BE2C (cell line): ENCODE data around the gene CEP170.
A peak's percentile ranks its signal among the peaks of the same experiment; 100 is the strongest.

Source experiments
- DNase-seq: peaks from one replicate; pipeline ENCODE4 v3.0.0-alpha.2; 2020
- H3K27me3 ChIP-seq: fragments of 250-450 bp; sonication (Bioruptor Pico); 2 replicates; pipeline ENCODE4 v1.5.1; 2020; ENCODE audit warnings: mild to moderate bottlenecking
- H3K36me3 ChIP-seq: fragments of 250-450 bp; sonication (Bioruptor Pico); 2 replicates; pipeline ENCODE4 v1.5.1; 2020; ENCODE audit warnings: mild to moderate bottlenecking
- H3K4me1 ChIP-seq: fragments of 250-450 bp; sonication (Bioruptor Pico); 2 replicates; pipeline ENCODE4 v1.5.1; 2020
- H3K4me3 ChIP-seq: 2 replicates; pipeline ENCODE4 v1.5.1; 2011; ENCODE audit warnings: low read depth, low read length
- H3K9me3 ChIP-seq: fragments of 250-450 bp; sonication (Bioruptor Pico); 2 replicates; pipeline ENCODE4 v1.5.1; 2020
- TF ChIP-seq, protein P1 (sequence below): IDR thresholded peaks from 2 replicates; pipeline ENCODE4 v1.5.1; 2012; ENCODE audit warnings: mild to moderate bottlenecking, low read depth, low read length

CEP170 gene

GRCh38 chr1:243258731-243259130 is 3.6 kb upstream of the CEP170 start:
- TF ChIP-seq, protein P1, sequence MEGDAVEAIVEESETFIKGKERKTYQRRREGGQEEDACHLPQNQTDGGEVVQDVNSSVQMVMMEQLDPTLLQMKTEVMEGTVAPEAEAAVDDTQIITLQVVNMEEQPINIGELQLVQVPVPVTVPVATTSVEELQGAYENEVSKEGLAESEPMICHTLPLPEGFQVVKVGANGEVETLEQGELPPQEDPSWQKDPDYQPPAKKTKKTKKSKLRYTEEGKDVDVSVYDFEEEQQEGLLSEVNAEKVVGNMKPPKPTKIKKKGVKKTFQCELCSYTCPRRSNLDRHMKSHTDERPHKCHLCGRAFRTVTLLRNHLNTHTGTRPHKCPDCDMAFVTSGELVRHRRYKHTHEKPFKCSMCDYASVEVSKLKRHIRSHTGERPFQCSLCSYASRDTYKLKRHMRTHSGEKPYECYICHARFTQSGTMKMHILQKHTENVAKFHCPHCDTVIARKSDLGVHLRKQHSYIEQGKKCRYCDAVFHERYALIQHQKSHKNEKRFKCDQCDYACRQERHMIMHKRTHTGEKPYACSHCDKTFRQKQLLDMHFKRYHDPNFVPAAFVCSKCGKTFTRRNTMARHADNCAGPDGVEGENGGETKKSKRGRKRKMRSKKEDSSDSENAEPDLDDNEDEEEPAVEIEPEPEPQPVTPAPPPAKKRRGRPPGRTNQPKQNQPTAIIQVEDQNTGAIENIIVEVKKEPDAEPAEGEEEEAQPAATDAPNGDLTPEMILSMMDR, result no peak

DNA sequence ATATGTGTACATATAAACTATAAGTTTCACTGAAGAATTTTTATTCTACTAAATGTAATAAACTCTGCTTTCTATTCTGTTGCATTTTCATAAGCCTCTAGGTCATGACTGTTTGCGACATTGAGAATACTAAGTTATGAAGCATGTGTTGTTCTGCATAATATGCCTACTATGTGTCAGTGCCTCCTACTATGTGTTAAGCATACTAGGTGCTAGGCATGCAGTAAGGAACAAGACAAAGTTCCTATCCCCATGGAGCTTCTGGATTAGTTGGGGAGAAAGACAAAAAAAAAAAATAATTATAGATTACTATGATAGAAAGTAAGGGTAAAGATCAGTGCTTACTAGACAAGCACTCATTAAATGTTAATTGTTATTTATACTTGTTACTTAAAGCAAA is 2.1 kb upstream of the CEP170 start:
- Histone ChIP-seq H3K9me3 (no peaks in the 10 kb centered on the region), H3K4me3 (no peak overlapping the region), H3K36me3 (peaks cover 2% of the 10 kb centered on the region; the same call in 1 of the 2 replicates), H3K4me1 (no peaks in the 10 kb centered on the region), H3K27me3 (no peaks in the 10 kb centered on the region)
- DNase-seq, result no peak
- TF ChIP-seq, protein P1, result no peak

More at GRCh38 chr1:243258731-243259130, 3.6 kb upstream of the CEP170 start:
- no peak for DNase-seq
- H3K4me1 ChIP-seq, result peaks cover under 1% of the 10 kb centered on the region
- no peak overlapping the region for H3K4me3 ChIP-seq
- no peaks in the 10 kb centered on the region for H3K9me3 ChIP-seq
- H3K36me3 ChIP-seq, result peaks cover 2% of the 10 kb centered on the region; the same call in 1 of the 2 replicates
- H3K27me3 ChIP-seq, result no peaks in the 10 kb centered on the region

DNA sequence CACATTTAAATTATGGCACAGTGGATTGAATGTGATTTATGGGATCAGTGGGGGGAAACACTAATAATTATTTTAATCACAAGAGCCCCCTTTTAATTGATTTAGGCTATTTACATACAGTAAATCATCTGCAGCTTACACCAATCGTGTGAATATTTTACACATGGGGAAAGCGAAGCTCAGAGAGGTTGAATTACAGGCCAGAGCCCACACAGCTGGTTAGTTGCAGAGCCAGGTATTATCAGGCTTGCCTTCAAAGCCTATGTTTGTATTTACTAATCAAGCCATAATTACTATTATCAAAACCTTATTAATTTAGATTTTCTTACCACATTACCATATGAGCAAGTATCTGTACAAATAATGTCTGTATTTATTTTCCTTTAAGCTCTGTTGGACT is 1.5 kb upstream of the CEP170 start:
- Histone ChIP-seq H3K9me3 (no peaks in the 10 kb centered on the region), H3K4me3 (peak overlapping the region; percentile 97), H3K27me3 (no peaks in the 10 kb centered on the region), H3K36me3 (peaks cover 2% of the 10 kb centered on the region; the same call in 1 of the 2 replicates), H3K4me1 (no peaks in the 10 kb centered on the region)
- DNase-seq, result no peak
- TF ChIP-seq, protein P1, result no peak

GRCh38 chr1:243255791-243256512 is 871 bp upstream of the CEP170 start, which contains the start of gene SDCCAG8:
SDCCAG8 (plus strand) TSS chr1:243256041; CDS start chr1:243256174, 133 bp downstream.
- DNase-seq, result peak; percentile 98
- Histone ChIP-seq H3K9me3 (no peaks in the 10 kb centered on the region), H3K4me3 (peak within 1 kb of the TSS; percentile 97), H3K36me3 (peaks cover 2% of the 10 kb centered on the region; the same call in 1 of the 2 replicates), H3K27me3 (no peaks in the 10 kb centered on the region), H3K4me1 (no peaks in the 10 kb centered on the region)
- TF ChIP-seq, protein P1, result no peak

DNA sequence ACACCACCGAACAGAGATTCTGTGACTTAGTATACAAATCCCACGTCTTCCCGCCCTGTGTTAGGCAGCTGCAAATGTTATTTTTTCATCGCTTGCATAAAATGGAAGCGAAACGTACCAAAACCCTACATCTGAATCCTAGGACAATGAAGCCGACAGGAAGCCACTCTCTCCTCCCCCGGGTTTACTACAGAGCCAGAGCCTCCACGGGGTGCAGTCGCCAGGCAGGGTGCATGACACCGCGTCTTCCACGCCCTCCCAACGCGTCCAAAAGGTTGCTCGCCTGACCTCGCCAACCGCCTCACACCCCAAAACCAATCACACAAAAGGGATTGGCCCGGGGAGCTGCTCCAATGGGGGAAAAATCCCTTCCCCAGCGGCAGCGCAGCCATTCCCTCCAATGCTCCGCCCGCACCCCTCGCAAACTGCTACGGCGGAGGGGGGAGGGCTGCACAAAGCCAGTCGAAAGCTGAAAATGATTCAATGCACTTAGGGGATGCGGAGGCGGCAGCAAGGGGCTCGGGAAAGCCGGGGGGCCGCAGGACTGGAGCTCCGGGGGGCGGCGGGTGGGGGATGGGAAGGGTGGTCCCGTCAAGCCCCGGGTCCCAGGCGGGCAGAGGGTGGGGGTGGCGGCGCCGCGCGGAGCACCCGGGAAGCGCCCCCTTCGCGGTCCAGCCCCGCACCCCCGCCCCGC is 701 bp downstream of the CEP170 start:
- peak; percentile 65 for DNase-seq
- Histone ChIP-seq H3K27me3 (no peaks in the 10 kb centered on the region), H3K9me3 (no peaks in the 10 kb centered on the region), H3K4me3 (peak overlapping the region; percentile 97), H3K36me3 (peaks cover 2% of the 10 kb centered on the region), H3K4me1 (no peaks in the 10 kb centered on the region)
- TF ChIP-seq, protein P1, result no peak

DNA sequence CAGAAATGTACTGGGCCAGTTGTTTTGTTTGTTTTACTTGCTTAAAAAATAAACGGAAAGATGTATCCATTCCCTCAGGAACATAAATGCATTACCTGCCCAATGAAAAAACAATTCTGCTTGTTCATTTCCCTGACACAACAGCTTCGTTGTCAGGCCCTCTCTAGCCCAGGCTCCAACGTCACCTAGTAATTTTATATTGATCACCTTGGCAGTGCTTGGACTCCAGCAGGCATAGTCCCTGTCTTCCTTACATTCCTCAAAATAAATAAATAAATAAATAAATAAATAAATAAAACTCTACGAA is 1.2 kb downstream of the CEP170 start:
- Histone ChIP-seq H3K36me3 (peaks cover 2% of the 10 kb centered on the region), H3K27me3 (no peaks in the 10 kb centered on the region), H3K4me1 (no peaks in the 10 kb centered on the region), H3K4me3 (peak overlapping the region; percentile 97), H3K9me3 (no peaks in the 10 kb centered on the region)
- TF ChIP-seq, protein P1, result no peak
- DNase-seq, result no peak
